Neuronal stem cell (in vitro differentiated cells): ENCODE measurements around the gene MDFI. TPM values are rescaled to one million over a fixed set of nuclear protein-coding genes. Genes with fewer than 3 reads are reported as not detected.

Experiments
- DNase-seq: peaks from one replicate; pipeline ENCODE4 v3.0.0-alpha.2; 2013; ENCODE audit warnings: low spot score
- H2AFZ ChIP-seq: one replicate; pipeline ENCODE4 v1.6.1; 2013; ENCODE audit warnings: mild to moderate bottlenecking, low read length, inconsistent platforms
- H2AK5ac ChIP-seq: 2 replicates; pipeline ENCODE4 v1.6.1; 2013; ENCODE audit warnings: low read depth, mild to moderate bottlenecking, inconsistent platforms, low read length, moderate library complexity, mixed read lengths
- H2BK120ac ChIP-seq: 2 replicates; pipeline ENCODE4 v1.6.1; 2013; ENCODE audit warnings: low read depth, mild to moderate bottlenecking, inconsistent platforms, low read length, moderate library complexity, mixed read lengths
- H2BK12ac ChIP-seq: one replicate; pipeline ENCODE4 v1.6.1; 2013; ENCODE audit warnings: low read length, inconsistent platforms
- H2BK15ac ChIP-seq: 2 replicates; pipeline ENCODE4 v1.6.1; 2013; ENCODE audit warnings: mild to moderate bottlenecking, low read length, inconsistent platforms, mixed read lengths
- H2BK5ac ChIP-seq: one replicate; pipeline ENCODE4 v1.6.1; 2013; ENCODE audit warnings: inconsistent platforms, mild to moderate bottlenecking, low read length, moderate library complexity
- H3K14ac ChIP-seq: one replicate; pipeline ENCODE4 v1.6.1; 2013; ENCODE audit warnings: low read length, inconsistent platforms
- H3K18ac ChIP-seq: 2 replicates; pipeline ENCODE4 v1.6.1; 2013; ENCODE audit warnings: low read length, inconsistent platforms
- H3K23ac ChIP-seq: 2 replicates; pipeline ENCODE4 v1.6.1; 2013; ENCODE audit warnings: low read depth, mild to moderate bottlenecking, mixed read lengths, low read length, inconsistent platforms; ENCODE audit not compliant: poor library complexity
- H3K27ac ChIP-seq: replicated peaks from 3 replicates; pipeline ENCODE4 v1.5.1; 2013; ENCODE audit warnings: low read length, inconsistent platforms
- H3K27me3 ChIP-seq, 3 experiments: 2 replicates each; pipeline ENCODE4 v1.6.1; 2013; ENCODE audit warnings: low read length in 3 of 3, mild to moderate bottlenecking in 2 of 3, inconsistent platforms in 1 of 3, low read depth in 1 of 3, mixed read lengths in 1 of 3, moderate library complexity in 1 of 3; ENCODE audit not compliant: control insufficient read depth in 3 of 3, insufficient read depth in 3 of 3
- H3K36me3 ChIP-seq, 2 donors: replicated peaks in 1 of 2; 2 replicates each; pipeline ENCODE4 v1.6.1; 2013; ENCODE audit warnings: low read length in 2 of 2; ENCODE audit not compliant: control insufficient read depth in 2 of 2, insufficient read depth in 2 of 2
- H3K4ac ChIP-seq: 2 replicates; pipeline ENCODE4 v1.6.1; 2013; ENCODE audit warnings: inconsistent platforms, mild to moderate bottlenecking, low read length, moderate library complexity
- H3K4me1 ChIP-seq, 2 donors: 1 replicate in 1 of 2; 2 replicates in 1 of 2; pipeline ENCODE4 v1.6.1; 2013; ENCODE audit warnings: low read length in 2 of 2, low read depth in 1 of 2; ENCODE audit not compliant: control insufficient read depth in 2 of 2, insufficient read depth in 1 of 2
- H3K4me2 ChIP-seq: one replicate; pipeline ENCODE4 v1.6.1; 2013; ENCODE audit warnings: mild to moderate bottlenecking, low read length, inconsistent platforms; ENCODE audit not compliant: insufficient read depth, poor library complexity, severe bottlenecking
- H3K4me3 ChIP-seq, 2 donors: 2 replicates each; pipeline ENCODE4 v1.5.1; 2013; ENCODE audit warnings: low read length in 2 of 2, mild to moderate bottlenecking in 2 of 2, inconsistent platforms in 1 of 2, moderate library complexity in 1 of 2
- H3K79me1 ChIP-seq: one replicate; pipeline ENCODE4 v1.6.1; 2013; ENCODE audit warnings: low read depth, mild to moderate bottlenecking, inconsistent platforms, low read length, moderate library complexity
- H3K9ac ChIP-seq: one replicate; pipeline ENCODE4 v1.6.1; 2013; ENCODE audit warnings: mild to moderate bottlenecking, low read depth, low read length, inconsistent platforms; ENCODE audit not compliant: poor library complexity
- H3K9me3 ChIP-seq, 2 donors: replicated peaks in 1 of 2; 2 replicates each; pipeline versions ENCODE3 to v1.6.1; 2013; ENCODE audit warnings: low read length in 2 of 2, mild to moderate bottlenecking in 2 of 2, inconsistent platforms in 1 of 2, low read depth in 1 of 2, mixed read lengths in 1 of 2, moderate library complexity in 1 of 2; ENCODE audit not compliant: control insufficient read depth in 2 of 2, insufficient read depth in 1 of 2
- H4K8ac ChIP-seq: one replicate; pipeline ENCODE4 v1.6.1; 2013; ENCODE audit warnings: low read depth, mild to moderate bottlenecking, inconsistent platforms, low read length, moderate library complexity
- H4K91ac ChIP-seq: one replicate; pipeline ENCODE4 v1.6.1; 2013; ENCODE audit warnings: low read length, low read depth, mild to moderate bottlenecking, inconsistent platforms; ENCODE audit not compliant: poor library complexity
- WGBS, 2 donors: extraction: QIAGEN DNeasy Blood & Tissue Kit; methylation state at CpG; one replicate each; pipeline ENCODE4 v1.1.7; 2013; ENCODE audit warnings: missing lambda C conversion rate in 2 of 2, mixed read lengths in 1 of 2; ENCODE audit not compliant: insufficient read length in 2 of 2, insufficient replicate concordance in 1 of 2; ENCODE audit errors: extremely low coverage in 2 of 2; 5-methylcytosine and 5-hydroxymethylcytosine counted together
- small RNA-seq: library from polyadenylated mRNA; stranded (forward); fragments of <200 nt; extraction: miRNeasy Mini kit (QIAGEN cat#:217004); gene quantifications from one replicate; pipeline ENCODE3, GENCODE V24; 2013; ENCODE audit not compliant: insufficient read depth

The MDFI gene

GRCh38 chr6:41702771-41703494, 64.7 kb downstream of the MDFI start:
- no peak overlapping the region for H3K27ac ChIP-seq
- no peak overlapping the region for H3K18ac ChIP-seq
- no peak overlapping the region for H3K14ac ChIP-seq

More at GRCh38 chr6:41702771-41703494, 64.7 kb downstream of the MDFI start:
- Histone ChIP-seq H3K27me3 (peaks cover 0 to 16% (median 0%) of the 10 kb centered on the region in 3 experiments), H3K36me3 (no peaks in the 10 kb centered on the region), H3K9ac (no peak overlapping the region), H2BK15ac (no peak overlapping the region), H3K9me3 (no peaks in the 10 kb centered on the region), H3K4me2 (no peak overlapping the region), H2AK5ac (no peak overlapping the region), H4K91ac (no peak overlapping the region), H4K8ac (no peak overlapping the region), H3K23ac (no peak overlapping the region), H3K4me1 (peaks cover 5 to 14% of the 10 kb centered on the region in 2 donors), H2BK5ac (no peak overlapping the region), H3K79me1 (no peaks in the 10 kb centered on the region), H2AFZ (no peak overlapping the region), H2BK120ac (no peak overlapping the region), H2BK12ac (no peak overlapping the region), H3K4me3 (no peak overlapping the region), H3K4ac (no peak overlapping the region)
- WGBS, 2 donors: no CpG with 5 or more reads among the region's 14 CpGs
- no peak for DNase-seq

Small RNA genes lying within 50 kb of the gene (small RNA-seq; reads per million reads assigned to genes)
- not detected for gene MIR4641
